Endothelial cell (in vitro differentiated cells): ENCODE data around the gene COBL. TPM values are rescaled to one million over a fixed set of nuclear protein-coding genes. Genes with fewer than 3 reads are reported as not detected.
A peak's percentile ranks its signal among the peaks of the same experiment; 100 is the strongest.

Experiments used
- DNase-seq: peaks from one replicate; pipeline ENCODE4 v3.0.0; 2021; ENCODE audit warnings: low spot score
- H3K27ac Mint-ChIP-seq: one replicate; pipeline ENCODE4 v1.8.0; 2021; ENCODE audit warnings: mixed read lengths, inconsistent platforms; ENCODE audit not compliant: unreplicated experiment
- H3K27me3 Mint-ChIP-seq: one replicate; pipeline ENCODE4 v1.8.0; 2021; ENCODE audit warnings: mild to moderate bottlenecking, moderate library complexity, mixed read lengths, inconsistent platforms; ENCODE audit not compliant: unreplicated experiment
- H3K36me3 Mint-ChIP-seq: one replicate; pipeline ENCODE4 v1.8.0; 2021; ENCODE audit warnings: mild to moderate bottlenecking, low read depth, mixed read lengths, inconsistent platforms; ENCODE audit not compliant: unreplicated experiment
- H3K4me1 Mint-ChIP-seq: one replicate; pipeline ENCODE4 v1.8.0; 2021; ENCODE audit warnings: mild to moderate bottlenecking, mixed read lengths, inconsistent platforms; ENCODE audit not compliant: unreplicated experiment
- H3K4me3 Mint-ChIP-seq: one replicate; pipeline ENCODE4 v1.8.0; 2021; ENCODE audit warnings: mild to moderate bottlenecking, mixed read lengths, inconsistent platforms; ENCODE audit not compliant: unreplicated experiment
- H3K9me3 Mint-ChIP-seq: one replicate; pipeline ENCODE4 v1.8.0; 2021; ENCODE audit warnings: mixed read lengths, inconsistent platforms; ENCODE audit not compliant: unreplicated experiment
- total RNA-seq: library from RNA; stranded (reverse); fragmentation: NEBNext Ultra II Directional; extraction: Animal tissue kit (Norgen Biotek cat#: 25700); gene quantifications from one replicate; pipeline ENCODE4 v1.2.1, GENCODE V29; 2021; ENCODE audit not compliant: unreplicated experiment
- TF ChIP-seq, protein P1 (sequence below): fragments of 200-600 bp; sonication (generic); IDR thresholded peaks from one replicate; pipeline ENCODE4 v1.5.0; 2021; ENCODE audit warnings: antibody characterized with exemption; ENCODE audit not compliant: unreplicated experiment

Gene COBL
- total RNA-seq, 1 donor from 2014 or later = 1.8 TPM

DNA sequence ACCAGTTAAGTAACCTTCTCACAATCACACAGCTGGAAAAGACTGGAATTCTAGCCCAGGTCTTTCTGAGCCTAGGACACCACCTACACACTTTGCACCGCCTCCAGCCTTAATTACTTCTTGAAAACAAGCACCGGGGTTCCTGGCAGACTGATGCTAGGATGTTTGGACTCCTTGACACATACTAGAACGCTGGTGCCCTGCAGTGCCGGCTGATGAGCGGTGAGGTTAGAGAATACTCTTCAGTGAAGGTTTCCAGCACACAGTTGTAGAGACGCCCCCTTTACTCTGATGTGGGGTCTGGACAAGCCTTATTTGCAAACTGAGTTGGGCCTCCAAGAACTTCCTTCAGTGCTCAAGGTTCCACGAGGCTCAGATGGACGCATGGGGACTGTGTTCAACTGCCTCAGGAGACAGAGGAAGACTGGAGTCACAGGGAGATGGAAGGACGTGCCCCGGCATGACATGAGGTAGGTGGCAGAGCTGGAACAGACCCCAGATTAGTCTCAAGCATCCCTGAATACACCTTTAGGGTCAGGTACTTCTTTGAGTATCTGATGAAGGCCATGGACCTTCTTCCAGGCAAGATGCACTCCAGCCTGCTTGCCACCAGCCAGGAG lies 89.6 kb downstream of the COBL start:
- peaks cover 7% of the 10 kb centered on the region for H3K4me1 Mint-ChIP-seq
- no peak overlapping the region for H3K4me3 Mint-ChIP-seq
- no peak overlapping the region for H3K27ac Mint-ChIP-seq
- TF ChIP-seq, protein P1, sequence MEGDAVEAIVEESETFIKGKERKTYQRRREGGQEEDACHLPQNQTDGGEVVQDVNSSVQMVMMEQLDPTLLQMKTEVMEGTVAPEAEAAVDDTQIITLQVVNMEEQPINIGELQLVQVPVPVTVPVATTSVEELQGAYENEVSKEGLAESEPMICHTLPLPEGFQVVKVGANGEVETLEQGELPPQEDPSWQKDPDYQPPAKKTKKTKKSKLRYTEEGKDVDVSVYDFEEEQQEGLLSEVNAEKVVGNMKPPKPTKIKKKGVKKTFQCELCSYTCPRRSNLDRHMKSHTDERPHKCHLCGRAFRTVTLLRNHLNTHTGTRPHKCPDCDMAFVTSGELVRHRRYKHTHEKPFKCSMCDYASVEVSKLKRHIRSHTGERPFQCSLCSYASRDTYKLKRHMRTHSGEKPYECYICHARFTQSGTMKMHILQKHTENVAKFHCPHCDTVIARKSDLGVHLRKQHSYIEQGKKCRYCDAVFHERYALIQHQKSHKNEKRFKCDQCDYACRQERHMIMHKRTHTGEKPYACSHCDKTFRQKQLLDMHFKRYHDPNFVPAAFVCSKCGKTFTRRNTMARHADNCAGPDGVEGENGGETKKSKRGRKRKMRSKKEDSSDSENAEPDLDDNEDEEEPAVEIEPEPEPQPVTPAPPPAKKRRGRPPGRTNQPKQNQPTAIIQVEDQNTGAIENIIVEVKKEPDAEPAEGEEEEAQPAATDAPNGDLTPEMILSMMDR = no peak
- peaks cover 3% of the 10 kb centered on the region for H3K27me3 Mint-ChIP-seq
- no peak for DNase-seq
- H3K9me3 Mint-ChIP-seq = no peaks in the 10 kb centered on the region
- H3K36me3 Mint-ChIP-seq = no peaks in the 10 kb centered on the region

DNA sequence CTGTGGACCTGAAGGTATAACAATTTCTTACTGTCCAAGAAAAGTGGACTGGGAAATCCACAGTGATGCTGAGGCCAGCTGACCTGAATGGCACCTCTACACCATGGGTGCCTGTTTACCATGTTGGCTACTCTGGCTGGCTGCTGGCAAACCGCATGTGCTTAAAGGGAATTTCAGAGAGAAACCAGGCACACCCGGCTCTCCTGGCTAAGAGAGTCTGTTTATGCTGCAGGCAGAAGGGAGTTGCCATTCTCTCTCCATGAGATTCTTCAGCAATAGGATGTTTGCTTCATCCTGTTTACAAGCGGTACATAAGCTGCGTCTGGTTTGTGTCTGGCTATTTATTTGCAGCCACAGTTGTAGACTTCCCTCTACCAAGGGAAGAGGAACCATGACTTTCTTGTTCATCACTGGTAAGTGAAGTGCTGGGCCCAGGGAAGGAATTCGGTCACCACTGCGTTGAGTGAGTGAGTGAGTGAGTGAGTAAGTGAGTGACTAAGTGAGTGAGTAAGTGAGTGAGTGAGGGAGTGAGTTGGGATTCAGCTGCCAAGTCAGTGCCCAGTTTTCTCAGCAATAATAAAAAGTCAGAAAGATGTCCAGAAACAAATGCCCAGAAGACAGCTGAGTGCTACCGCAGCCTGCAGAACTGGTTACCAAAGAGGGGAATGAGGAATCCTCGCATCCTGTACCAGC lies 90.4 kb downstream of the COBL start:
- no peaks in the 10 kb centered on the region for H3K9me3 Mint-ChIP-seq
- no peak overlapping the region for H3K27ac Mint-ChIP-seq
- TF ChIP-seq, protein P1 = no peak
- H3K4me3 Mint-ChIP-seq = no peak overlapping the region
- H3K27me3 Mint-ChIP-seq = peaks cover 3% of the 10 kb centered on the region
- no peak for DNase-seq
- H3K4me1 Mint-ChIP-seq = peaks cover 6% of the 10 kb centered on the region
- H3K36me3 Mint-ChIP-seq = no peaks in the 10 kb centered on the region

DNA sequence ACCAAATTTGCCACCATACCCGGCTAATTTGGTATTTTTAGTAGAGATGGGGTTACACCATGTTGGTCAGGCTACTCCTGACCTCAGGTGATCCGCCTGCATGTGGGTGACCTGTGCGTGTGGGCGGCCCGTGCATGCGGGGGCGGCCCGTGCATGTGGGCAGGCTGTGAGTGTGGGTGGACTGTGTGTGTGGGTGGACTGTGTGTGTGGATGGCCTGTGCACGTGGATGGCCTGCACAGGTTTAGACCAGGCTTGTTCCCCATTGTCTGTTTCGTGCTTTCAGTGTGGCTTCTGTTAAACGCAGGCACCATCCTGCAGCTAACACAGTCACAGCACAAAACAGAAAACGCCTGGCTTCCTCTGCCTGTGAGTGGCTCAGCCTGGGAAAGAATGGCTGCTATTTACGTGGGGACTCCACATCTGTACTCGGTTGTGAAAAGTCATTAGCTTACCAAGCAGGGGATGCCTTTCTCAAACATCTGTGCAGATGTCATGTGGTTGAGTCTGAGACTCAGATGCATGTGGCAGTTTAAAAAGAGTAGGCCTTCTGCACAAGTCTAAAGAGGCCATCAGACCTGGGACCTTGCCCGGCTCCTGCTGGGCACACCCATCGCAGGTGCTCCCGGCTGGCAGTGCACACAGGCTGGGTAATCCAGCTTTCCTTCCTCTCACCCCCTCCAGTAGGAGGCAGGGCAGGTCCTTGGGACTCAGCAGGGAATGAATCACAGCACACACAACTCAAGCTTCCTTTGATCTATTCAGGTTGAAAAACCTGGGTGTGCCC lies 91.6 kb downstream of the COBL start:
- peaks cover 4% of the 10 kb centered on the region for H3K4me1 Mint-ChIP-seq
- H3K9me3 Mint-ChIP-seq = no peaks in the 10 kb centered on the region
- no peaks in the 10 kb centered on the region for H3K36me3 Mint-ChIP-seq
- no peaks in the 10 kb centered on the region for H3K27me3 Mint-ChIP-seq
- no peak overlapping the region for H3K27ac Mint-ChIP-seq
- TF ChIP-seq, protein P1 = no peak
- no peak overlapping the region for H3K4me3 Mint-ChIP-seq
- DNase-seq = peak; percentile 19

DNA sequence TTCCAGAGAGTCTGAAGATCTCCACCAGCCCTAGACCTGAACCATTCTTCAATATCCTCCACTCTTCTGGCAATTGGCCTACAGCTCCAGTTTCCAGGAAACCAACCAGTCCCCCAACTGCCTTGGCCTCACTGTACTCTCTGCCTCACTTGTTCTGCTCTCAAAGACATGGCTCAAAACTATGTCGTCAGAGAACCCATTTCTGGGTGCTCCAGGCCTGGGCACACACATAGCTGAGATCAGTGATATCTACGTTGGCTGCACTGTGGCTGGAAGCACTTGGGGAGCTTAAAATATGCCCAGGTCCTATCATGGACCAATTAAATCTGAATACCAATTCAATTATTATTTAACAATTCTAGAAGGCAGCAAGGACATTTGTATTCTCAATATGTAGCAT lies 93.1 kb downstream of the COBL start:
- Mint-ChIP-seq H3K4me1 (peaks cover 4% of the 10 kb centered on the region), H3K27me3 (no peaks in the 10 kb centered on the region), H3K4me3 (no peak overlapping the region), H3K27ac (no peak overlapping the region), H3K9me3 (no peaks in the 10 kb centered on the region), H3K36me3 (no peaks in the 10 kb centered on the region)
- no peak for DNase-seq
- TF ChIP-seq, protein P1 = no peak
